Stimulated activated CD8-positive, alpha-beta memory T cell treated with anti-CD3 and anti-CD28 coated beads, Interleukin-4, amount 100 ng/mL, for 24 hours (primary cell): ENCODE data around the gene MGAT3.
"Not testable (repeated sequence)": the region's sequence is repeated elsewhere in the genome, so short reads cannot be mapped to it uniquely, and the experiment has no call there.

Source experiments
- DNase-seq: peaks from one replicate; pipeline ENCODE4 v3.0.0-alpha.2; 2020; ENCODE audit warnings: low read depth

MGAT3 gene

DNA sequence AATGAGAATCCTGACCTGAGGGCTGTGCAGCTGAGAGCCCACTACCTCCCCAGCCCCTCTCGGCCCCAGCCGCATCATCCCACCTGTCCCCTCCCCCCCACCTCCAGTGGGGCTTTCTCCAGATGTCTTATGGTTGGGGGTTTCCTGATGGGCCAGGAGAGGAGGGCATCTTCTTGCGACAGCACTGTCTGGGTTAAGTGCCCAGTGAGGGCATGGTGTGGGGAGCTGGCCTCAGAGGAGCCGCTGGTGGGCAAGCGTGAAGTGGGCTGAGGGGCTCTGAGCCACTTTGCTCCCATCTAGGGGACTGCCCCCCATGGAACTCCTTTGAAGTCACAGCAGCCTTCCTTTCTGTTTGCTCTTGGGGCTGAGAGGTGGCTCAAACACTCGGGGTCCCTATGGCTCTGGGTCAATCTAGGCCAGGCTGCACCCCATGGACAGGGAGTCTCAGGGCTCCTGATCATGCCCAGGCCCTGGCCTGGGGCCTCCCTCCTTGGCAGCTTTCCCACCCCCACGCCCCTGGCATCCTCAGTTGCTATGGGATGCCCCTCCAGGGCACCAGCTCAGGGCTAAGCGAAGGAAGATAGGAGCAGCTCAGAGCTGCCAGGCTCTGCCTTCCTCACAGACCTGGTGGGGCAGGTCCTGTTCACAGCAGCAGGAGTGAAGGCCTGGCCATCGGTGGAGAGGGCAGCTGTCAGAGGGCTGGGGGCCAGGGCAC, 34.3 kb downstream of the MGAT3 start:
- no peak for DNase-seq

DNA sequence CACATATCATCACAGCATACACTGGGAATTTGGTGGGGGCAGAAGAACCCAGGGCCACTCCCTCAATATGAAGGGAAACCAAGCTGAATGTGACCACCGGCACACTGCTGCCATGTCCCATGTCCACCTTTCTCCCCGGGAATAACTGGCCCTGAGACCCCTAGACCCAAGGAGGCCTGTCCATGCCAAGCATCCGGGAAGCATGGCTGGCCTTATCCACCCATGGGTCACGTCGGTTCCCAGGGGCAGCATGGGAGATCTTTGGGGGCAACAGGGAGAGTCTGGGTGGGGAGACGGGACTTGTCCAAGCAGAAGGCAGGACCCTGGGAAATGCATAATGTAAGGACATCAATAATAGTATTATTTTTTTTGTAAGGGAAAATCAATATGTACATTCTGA, 34.9 kb downstream of the MGAT3 start:
- no peak for DNase-seq

DNA sequence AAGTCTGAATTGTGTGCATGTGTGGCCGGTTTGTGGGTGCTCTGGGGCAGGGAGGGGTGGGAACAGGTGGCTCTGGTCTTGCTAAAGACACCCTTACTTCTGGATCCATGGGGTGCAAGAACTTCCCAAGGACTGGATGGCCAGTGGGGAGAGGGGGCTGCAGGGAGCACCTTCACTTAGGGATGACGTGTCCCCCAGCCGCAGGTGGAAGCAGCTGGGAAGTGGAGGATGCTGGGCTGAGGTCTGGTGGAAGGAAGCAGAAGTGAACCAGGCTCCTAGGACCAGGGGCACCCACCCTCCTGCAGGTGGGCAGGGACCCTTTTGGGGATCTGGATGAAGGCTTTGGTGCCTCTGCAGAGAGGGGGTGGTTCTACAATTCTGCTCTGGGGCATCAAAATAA, 35.4 kb downstream of the MGAT3 start:
- no peak for DNase-seq

DNA sequence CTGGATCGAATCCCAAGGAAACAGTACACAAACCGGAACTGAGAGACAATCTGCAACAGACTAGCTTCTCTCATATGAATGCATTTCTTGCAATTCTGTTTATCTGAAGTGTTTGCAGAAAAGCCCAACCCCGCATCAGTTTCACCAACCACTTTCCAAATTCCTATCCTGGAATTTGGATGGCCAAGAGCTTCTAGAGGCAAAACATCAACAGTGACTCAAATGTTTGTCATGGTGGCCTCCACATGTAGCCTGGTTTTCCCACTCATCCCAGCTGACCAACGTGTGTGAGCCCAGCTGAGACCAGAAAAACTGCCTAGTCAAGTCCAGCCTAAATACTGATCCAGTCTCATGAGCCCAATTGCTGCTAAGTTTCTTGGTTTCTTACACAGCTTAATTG, 36.9 kb downstream of the MGAT3 start:
- no peak for DNase-seq

DNA sequence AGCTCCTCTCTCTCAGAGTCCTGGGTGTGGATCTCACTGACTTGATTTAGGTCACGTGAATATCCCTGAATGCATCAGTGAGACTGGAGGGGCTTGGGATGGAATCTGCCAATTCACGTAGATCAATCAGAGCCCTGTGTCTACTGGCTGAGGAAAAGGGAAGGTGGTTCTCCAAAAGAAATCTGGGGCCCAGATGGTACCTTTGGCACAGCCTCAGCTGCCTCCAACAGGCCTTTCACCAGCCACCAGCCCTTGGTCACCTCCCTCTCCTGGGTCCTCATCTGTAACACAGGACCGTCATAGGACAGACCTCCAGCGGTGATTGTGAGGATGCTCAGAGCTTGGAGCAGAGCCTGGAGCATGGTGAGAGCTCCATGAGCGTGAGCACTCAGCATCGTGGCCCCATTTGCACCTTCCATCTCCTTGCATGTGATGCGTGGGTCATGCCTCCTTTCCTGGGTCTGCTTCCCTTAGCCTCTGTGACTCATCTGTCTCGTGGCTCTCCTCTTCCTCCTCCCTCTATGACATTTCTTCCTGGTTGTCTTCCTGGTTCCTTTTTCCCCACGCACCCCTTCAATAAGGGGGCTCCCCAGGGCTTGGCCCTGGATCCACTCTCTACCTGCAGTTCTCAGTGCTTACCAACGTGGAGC, 37.8 kb downstream of the MGAT3 start:
- no peak for DNase-seq

DNA sequence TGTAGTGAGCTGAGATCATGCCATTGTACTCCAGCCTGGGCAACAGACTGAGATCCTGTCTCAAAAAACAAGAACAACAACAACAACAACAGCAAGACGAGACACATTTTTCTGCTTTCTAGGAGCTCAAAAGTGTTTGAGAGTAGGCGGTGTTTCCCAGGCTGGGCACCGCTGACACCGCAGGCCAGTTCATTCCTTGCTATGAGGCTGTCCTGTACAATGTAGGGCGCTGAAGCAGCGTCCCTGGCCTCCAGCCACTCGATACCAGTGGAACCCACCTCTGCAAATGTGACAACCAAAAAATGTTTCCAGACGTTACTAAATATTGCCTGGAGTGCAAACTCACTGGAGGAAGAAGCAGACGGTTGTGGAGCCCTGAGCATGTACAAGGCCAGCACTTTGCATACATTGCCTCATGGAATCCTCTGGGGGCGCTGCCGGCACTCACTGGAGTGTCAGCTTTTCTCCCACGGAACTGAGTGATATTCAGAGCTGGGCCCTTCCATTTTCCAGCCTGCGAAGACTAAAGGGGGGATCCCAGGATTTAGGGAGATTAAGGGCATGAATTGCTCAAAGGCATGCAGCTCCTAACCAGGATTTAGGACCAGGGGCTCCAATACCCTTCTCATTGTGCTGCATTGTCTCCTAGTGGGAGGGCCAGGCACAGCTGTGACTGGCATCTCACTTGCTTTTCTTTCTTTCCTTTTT, 39.5 kb downstream of the MGAT3 start:
- peak; percentile 40 for DNase-seq

DNA sequence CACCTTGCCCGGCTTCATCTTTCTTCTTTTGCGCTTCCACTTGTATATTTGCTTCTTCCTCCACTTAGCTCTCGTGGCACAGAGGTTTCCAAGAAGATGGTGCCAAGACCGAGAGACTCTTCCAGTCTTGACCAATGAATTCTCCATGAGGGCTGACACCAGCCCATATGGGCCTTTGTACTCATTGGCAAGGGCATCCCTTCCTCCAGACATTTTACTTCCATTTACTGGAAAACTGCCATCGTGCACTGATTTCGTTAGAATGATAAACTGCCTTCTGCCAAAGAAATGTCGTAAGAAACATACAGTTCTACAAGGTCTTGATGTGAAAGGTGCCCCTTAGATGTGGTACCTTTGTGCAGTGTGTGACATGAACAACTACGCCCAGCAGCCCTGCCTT, 40.6 kb downstream of the MGAT3 start:
- no peak for DNase-seq

DNA sequence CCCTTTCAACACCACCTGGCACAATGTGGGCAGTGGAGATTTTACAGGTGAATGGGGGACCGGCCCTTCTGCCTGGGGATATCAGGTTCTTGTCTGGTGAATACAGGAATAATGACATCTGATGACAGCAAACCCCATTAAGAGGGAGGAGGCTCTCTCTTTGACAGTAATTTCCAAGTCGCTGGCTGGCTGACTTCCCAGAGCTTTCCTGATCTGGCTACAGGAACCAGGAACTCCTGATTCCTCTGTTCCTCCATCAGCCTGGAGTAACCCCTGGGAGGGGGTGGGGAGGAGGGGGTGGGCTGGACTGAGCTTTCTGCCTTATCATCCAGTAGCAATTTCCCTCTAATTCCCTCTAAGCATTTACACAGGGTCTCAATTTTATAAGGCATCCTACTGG, 41.6 kb downstream of the MGAT3 start:
- DNase-seq, result no peak

DNA sequence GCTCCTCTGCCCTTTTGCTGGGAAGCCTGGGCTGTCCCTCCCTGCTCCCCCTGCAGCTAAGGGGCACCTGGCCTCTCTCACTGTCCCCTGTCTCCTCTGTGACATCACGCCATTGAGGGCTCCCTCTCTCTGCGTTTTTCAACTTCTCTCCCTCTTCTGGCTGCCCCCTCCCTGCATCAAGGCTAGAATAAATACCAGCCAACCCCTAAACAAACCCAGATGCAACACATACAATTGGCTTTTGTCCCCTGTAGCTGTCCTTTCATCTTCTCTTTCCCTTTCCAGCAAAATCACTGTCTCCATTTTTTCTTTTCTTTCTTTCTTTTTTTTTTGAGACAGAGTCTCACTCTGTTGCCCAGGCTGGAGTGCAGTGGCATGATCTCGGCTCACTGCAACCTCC, 42.0 kb downstream of the MGAT3 start:
- DNase-seq, result no peak

DNA sequence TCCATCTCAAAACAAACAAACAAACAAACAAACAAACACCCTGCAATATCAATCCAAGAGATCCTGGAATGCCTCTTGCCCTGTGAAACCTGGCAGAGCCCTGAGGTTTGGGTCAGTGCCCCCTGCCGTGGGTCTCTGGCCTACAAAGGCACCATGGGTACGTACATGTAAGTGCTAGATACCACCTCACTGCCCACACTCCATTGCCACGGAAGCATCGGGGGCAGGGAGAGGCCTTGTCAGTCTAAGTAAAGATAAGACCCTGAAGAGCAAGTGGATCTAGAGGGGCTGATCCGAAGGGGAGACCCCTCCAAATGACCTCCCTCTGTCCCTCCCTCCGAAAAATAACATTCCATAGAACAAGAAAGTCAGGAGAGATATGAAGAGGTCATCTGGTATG, 43.3 kb downstream of the MGAT3 start:
- no peak for DNase-seq

DNA sequence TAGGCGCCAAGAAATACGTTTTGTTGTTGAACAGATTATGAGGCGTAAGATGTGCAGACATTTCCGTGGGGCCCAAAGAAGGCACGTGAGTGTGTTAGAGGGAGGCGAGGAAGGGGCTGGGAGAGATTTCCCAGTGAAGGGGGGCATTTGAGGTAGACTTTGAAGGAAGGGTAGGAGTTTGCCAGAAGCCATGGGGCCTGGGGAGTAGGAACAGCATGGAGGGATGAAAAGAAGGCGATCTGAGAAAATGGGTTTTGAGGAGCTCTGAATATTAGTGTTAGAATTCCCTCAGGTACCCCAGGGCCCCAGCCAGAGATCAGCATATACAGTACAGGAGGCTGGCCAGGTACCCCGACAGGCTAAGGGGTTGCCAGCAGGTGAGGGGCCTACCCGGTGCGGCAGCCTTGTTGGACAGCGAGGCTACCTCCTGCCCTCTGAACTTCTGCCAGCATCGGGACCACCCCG, 44.9 kb downstream of the MGAT3 start:
- DNase-seq, result no peak

DNA sequence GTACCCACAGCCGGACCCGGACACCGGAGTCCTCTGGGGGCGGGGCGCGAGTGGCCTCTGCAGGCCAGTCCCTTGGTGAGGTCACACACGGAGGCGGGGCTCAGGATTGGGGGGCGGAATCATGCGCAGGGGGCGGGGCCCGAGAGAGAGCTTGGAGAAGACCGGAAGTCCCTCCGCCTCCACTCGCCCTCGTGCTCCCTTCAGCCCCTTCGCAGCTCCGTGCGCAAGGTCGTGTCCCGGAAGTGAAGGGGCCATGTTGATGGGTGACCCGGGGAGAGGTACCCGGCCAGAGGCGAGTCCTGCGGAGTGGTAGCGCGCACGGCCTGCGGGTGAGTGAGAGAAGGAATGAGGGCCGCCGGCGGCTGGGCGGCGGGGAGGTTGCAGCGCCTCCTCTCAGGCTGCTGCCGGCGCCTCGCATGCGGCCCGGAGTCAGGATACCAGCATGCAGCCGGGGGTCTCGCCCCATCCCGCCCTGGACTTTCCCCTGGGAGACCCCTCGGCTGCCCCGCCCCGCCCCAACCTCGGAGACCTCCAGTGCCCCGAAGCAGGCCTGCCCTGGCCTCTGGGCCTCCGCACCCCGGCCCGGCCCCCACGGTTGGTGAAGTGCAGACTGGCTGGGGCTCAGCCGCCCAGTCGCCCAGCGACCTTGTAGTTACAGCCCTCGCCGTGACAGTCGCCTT, 45.4 kb downstream of the MGAT3 start, which contains the start of gene MIEF1:
MIEF1 (plus strand) TSS at position 182 of the 680 bp plus-strand sequence. CDS start 9,005 bp downstream, outside the sequence.
- peak; percentile 91 for DNase-seq

DNA sequence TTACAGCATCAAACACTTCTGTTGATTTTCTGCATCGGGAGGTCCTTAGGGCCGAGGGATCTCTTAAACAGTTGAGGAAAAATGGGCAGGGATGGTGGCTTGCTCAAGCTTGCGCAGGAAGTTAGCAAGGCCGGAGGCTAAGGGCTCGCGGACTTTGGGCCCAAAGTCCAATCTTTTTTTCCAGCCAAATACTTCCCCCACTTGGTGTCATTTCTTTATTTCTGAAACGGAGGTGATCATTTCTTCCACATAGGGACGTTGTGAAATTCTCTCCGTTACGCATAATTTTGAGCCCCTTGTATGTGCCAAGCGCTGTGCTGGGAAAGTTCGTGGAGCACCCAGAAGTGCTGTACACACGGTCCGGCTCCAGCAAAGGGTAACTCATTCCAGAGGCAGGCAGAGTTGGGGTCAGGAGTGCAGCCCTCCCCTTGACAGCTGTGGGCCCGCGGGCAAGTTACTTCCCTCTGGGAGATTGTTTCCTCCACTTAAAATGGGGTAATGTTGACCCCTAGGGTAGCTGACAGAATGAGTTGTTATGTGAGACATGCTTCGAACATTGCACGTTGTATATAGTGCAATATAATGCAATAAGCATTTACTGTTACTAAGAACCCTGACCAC, 46.1 kb downstream of the MGAT3 start:
- no peak for DNase-seq

DNA sequence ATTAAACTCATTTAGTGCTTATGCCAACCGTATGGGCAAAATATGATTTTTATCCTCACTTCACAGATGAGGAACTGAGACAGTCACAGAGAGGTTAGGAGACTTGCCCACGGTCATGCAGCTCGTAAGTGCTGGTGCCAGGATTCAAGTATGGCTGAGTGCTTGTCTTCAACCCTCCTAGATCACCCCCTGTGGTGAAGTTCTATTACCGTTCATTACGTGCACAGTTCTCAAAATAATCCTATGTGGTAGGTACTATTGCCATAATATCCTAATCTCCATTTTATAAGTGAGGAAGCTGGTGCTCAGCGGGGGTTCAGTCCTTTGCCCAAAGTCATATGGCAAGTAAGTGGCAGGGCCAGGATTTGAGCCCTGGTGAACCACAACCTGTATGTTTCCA, 46.8 kb downstream of the MGAT3 start:
- DNase-seq, result no peak

DNA sequence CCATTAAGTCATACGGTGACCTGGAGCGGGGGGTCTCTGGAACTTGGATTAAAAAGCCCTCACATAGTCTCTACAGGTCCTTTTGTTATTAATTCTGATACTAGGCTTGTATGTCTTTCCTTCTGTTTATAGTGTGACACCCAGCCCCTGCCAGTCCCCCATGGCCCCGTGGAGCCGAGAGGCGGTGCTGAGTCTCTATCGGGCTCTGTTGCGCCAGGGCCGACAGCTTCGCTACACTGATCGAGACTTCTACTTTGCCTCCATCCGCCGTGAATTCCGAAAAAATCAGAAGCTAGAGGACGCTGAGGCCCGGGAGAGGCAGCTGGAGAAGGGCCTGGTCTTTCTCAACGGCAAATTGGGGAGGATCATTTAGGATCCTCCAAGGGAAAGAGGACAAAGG, 47.3 kb downstream of the MGAT3 start:
- no peak for DNase-seq

DNA sequence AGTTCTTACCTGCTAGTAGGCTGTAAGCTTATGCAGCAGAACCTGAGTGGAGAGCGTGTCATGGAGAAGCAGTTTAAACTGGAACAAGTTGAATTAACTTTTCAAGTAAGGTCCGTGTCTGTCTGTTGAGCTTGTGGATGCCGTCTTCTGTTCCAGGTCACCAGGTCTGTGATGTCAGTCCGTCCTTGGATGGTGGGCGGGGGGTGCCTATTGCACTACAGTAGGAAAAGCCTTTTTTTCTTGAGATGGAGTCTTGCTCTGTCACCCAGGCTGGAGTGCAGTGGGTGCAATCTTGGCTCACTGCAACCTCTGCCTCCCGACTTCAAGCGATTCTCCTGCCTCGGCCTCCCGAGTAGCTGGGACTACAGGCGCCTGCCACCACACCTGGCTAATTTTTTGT, 50.2 kb downstream of the MGAT3 start:
- not testable (repeated sequence) for DNase-seq

DNA sequence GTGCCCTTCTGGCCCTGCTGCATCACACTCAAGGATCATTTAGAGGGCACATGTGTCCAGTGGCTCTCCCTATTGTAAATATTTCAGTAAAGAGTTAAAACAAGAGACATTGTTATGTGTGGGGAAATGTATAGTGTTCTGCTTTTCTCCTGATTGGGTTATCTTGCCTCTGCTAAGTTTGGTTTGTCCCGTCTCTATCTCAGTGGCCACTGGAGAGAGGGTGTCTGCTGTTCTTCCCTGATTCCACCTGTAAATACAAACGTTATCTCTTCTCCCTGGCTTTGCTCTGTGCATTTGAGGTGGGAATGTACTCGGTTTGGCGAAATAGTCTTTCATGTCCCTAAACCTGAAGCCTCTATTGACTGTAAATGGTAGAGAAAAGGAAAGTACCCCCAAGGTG, 51.6 kb downstream of the MGAT3 start:
- no peak for DNase-seq

DNA sequence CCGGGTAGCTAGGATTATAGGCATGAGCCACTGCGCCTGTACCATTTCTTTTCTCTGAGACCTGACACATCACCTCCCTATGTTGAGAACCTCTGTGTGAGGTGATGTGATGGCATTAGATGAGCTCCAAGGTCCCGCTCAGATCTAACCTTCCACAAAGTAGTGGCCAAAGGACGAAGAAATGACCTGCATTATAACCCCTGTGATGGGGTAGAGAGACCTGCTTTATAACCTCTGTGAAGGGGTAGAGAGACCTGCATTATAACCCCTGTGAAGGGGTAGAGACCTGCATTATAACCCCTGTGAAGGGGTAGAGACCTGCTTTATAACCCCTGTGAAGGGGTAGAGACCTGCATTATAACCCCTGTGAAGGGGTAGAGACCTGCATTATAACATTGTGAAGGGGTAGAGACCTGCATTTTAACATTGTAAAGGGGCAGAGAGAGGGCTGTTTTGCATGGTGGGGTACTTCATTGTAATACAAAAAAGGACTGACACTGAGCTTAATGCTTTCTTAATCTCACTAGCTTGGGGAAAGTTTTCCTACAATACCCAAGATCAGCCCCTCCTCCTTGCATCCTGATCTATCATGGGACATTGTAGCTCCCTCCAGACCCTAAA, 53.8 kb downstream of the MGAT3 start:
- DNase-seq, result no peak

DNA sequence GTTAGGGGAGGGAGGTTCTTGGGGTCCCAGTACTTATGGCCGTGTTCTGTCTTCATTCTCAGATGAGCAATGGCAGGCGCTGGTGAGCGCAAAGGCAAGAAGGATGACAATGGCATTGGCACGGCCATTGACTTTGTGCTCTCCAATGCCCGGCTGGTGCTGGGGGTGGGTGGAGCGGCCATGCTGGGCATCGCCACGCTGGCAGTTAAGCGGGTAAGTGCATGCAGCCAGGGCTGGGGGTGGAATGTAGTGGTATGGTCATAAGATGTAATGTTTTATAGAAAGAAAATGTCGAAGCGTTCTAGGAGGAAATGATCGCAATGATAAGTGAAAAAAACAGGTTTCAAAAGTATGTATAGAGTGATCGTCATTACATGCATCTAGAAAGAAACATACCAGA, 54.4 kb downstream of the MGAT3 start:
- DNase-seq, result no peak

DNA sequence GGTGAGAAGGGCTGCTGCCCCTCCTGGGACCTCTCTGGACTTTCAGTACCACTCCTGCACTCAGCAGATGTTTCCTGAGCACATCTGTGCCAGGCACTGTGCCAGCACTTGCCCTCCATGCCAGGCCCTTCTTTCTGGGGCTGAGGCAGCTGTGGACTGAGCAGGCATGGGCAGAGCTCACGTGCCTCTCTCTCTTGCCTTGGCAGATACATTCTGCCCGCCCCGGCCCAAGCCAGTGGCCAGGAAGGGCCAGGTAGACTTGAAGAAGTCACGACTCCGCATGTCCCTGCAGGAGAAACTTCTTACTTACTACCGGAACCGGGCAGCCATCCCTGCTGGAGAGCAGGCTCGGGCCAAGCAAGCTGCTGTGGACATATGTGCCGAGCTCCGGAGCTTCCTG, 55.2 kb downstream of the MGAT3 start:
- DNase-seq, result no peak

DNA sequence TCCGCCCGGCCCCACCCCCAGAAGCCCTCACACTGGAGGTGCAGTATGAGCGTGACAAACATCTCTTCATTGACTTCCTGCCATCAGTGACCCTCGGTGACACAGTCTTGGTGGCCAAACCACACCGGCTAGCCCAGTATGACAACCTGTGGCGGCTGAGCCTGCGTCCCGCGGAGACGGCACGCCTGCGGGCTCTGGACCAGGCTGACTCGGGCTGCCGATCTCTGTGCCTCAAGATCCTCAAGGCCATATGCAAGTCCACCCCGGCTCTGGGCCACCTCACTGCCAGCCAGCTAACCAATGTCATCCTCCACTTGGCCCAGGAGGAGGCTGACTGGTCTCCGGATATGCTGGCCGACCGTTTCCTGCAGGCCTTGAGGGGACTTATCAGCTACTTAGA, 57.0 kb downstream of the MGAT3 start:
- DNase-seq, result no peak
